Measurements from ENCODE around the gene PMS2. TPM values are rescaled to one million over a fixed set of nuclear protein-coding genes. Genes with fewer than 3 reads are reported as not detected.
"Not testable (repeated sequence)": the region's sequence is repeated elsewhere in the genome, so short reads cannot be mapped to it uniquely, and the experiment has no call there.

PMS2 gene
- total and polyA plus RNA-seq, 2 donors (not counting 1 experiment from before 2014, with no cell fraction given) = 8.1 to 20.3 TPM

DNA sequence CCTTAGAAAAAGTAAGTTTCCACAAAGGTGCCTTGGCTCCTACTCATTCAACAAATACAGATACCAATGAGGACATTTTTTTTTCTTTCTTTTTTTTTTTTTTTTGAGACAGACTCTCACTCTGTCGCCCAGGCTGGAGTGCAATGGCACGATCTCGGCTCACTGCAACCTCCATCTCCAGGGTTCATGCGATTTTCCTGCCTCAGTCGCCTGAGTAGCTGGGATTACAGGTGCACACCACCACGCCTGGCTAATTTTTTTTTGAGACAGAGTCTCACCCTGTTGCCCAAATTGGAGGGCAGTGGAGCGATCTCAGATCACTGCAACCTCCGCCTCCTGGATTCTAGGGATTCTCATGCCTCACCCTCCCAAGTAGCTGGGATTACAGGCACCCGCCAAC, 42.3 kb upstream of the PMS2 start:
- CTCF ChIA-PET; H3K27ac Mint-ChIP-seq; H3K4me1 Mint-ChIP-seq; H2AFZ ChIP-seq (ENCODE audit: insufficient read depth, low read depth, low read length, poor library complexity, severe bottlenecking); H3K9me3 Mint-ChIP-seq (ENCODE audit: insufficient read depth); H3K4me2 ChIP-seq (replicated peaks; ENCODE audit: low read depth, low read length, poor library complexity, severe bottlenecking); DNase-seq; H3K27me3 Mint-ChIP-seq; H3K9me3 ChIP-seq (ENCODE audit: control extremely low read depth in 1 of 3, control insufficient read depth in 2 of 3, insufficient read depth in 1 of 3, low read length in 2 of 3); H3K4me3 ChIP-seq (ENCODE audit: control extremely low read depth in 1 of 5, extremely low read depth in 1 of 5, insufficient read depth in 1 of 5, low read depth in 2 of 5, low read length in 4 of 5); H3K4me3 Mint-ChIP-seq; intact Hi-C loops (cut with micrococcal nuclease); H3K9ac ChIP-seq (ENCODE audit: low read length); H3K4me1 ChIP-seq (ENCODE audit: control insufficient read depth in 2 of 2, insufficient read depth in 2 of 2, low read length in 2 of 2); ATAC-seq (ENCODE audit: low read depth); POLR2A ChIA-PET; H3K27me3 ChIP-seq (replicated peaks in 1 of 4; ENCODE audit: control extremely low read depth in 1 of 4, control insufficient read depth in 3 of 4, insufficient read depth in 4 of 4, low read length in 3 of 4); H3K27ac ChIP-seq (ENCODE audit: low read length in 2 of 2): not testable (repeated sequence)
- H3K79me2 ChIP-seq (ENCODE audit: control insufficient read depth, insufficient read depth, low read length) = peaks cover 32% of the 10 kb centered on the region
- H4K20me1 ChIP-seq (ENCODE audit: control insufficient read depth, insufficient read depth, low read length, poor library complexity, severe bottlenecking) = peaks cover 18% of the 10 kb centered on the region
- 98% methylated on average over 6 of the region's 9 CpGs for WGBS (ENCODE audit: insufficient coverage)
- peaks cover 10 to 43% of the 10 kb centered on the region in 2 experiments for H3K36me3 ChIP-seq (replicated peaks in 1 of 2; ENCODE audit: control extremely low read depth in 1 of 2, control insufficient read depth in 1 of 2, extremely low read depth in 1 of 2, insufficient read depth in 2 of 2, low read length in 1 of 2)

DNA sequence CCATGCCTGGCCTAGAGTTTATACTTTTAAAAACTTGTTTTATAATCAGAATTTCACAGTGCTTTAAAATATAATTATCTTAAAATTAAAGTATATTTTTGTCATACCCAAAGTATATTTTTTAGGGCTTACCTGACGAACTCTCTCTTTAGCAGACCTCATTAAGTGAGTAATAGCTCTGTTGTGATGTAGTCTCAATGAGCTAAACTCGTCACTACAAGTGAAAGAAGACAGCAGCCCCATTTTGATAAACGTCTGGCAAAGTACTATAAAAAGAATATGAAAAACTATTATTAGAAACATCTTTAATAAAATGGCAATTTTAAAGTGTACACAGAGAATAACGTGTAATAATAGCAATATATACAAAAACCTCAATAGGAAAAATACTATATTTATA, 40.9 kb upstream of the PMS2 start:
- Histone ChIP-seq H3K9me3 (ENCODE audit: control extremely low read depth in 1 of 3, control insufficient read depth in 2 of 3, insufficient read depth in 1 of 3, low read length in 2 of 3) (no peaks in the 10 kb centered on the region), H3K9ac (ENCODE audit: low read length) (no peak overlapping the region), H3K36me3 (replicated peaks in 1 of 2; ENCODE audit: control extremely low read depth in 1 of 2, control insufficient read depth in 1 of 2, extremely low read depth in 1 of 2, insufficient read depth in 2 of 2, low read length in 1 of 2) (peaks cover 13 to 49% of the 10 kb centered on the region in 2 experiments), H3K4me3 (ENCODE audit: control extremely low read depth in 1 of 5, extremely low read depth in 1 of 5, insufficient read depth in 1 of 5, low read depth in 2 of 5, low read length in 4 of 5) (no peak overlapping the region), H3K4me2 (replicated peaks; ENCODE audit: low read depth, low read length, poor library complexity, severe bottlenecking) (no peak overlapping the region), H3K4me1 (ENCODE audit: control insufficient read depth in 2 of 2, insufficient read depth in 2 of 2, low read length in 2 of 2) (no peaks in the 10 kb centered on the region), H4K20me1 (ENCODE audit: control insufficient read depth, insufficient read depth, low read length, poor library complexity, severe bottlenecking) (peaks cover 4% of the 10 kb centered on the region), H3K27ac (ENCODE audit: low read length in 2 of 2) (no peak overlapping the region), H3K79me2 (ENCODE audit: control insufficient read depth, insufficient read depth, low read length) (peaks cover 18% of the 10 kb centered on the region), H2AFZ (ENCODE audit: insufficient read depth, low read depth, low read length, poor library complexity, severe bottlenecking) (no peak overlapping the region), H3K27me3 (replicated peaks in 1 of 4; ENCODE audit: control extremely low read depth in 1 of 4, control insufficient read depth in 3 of 4, insufficient read depth in 4 of 4, low read length in 3 of 4) (no peaks in the 10 kb centered on the region)
- ATAC-seq (ENCODE audit: low read depth) = no peak
- Mint-ChIP-seq H3K4me1 (no peaks in the 10 kb centered on the region), H3K27me3 (no peaks in the 10 kb centered on the region), H3K4me3 (no peak overlapping the region), H3K9me3 (ENCODE audit: insufficient read depth) (no peaks in the 10 kb centered on the region), H3K27ac (no peak overlapping the region)
- DNase-seq = no peak
- intact Hi-C loops (cut with micrococcal nuclease) = no loop called here
- POLR2A ChIA-PET = no interaction called here
- CTCF ChIA-PET = no interaction called here
- WGBS (ENCODE audit: insufficient coverage) = no CpG with 5 or more reads among the region's 4 CpGs
- TF ChIP-seq, protein P1, sequence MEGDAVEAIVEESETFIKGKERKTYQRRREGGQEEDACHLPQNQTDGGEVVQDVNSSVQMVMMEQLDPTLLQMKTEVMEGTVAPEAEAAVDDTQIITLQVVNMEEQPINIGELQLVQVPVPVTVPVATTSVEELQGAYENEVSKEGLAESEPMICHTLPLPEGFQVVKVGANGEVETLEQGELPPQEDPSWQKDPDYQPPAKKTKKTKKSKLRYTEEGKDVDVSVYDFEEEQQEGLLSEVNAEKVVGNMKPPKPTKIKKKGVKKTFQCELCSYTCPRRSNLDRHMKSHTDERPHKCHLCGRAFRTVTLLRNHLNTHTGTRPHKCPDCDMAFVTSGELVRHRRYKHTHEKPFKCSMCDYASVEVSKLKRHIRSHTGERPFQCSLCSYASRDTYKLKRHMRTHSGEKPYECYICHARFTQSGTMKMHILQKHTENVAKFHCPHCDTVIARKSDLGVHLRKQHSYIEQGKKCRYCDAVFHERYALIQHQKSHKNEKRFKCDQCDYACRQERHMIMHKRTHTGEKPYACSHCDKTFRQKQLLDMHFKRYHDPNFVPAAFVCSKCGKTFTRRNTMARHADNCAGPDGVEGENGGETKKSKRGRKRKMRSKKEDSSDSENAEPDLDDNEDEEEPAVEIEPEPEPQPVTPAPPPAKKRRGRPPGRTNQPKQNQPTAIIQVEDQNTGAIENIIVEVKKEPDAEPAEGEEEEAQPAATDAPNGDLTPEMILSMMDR (IDR thresholded peaks at IDR 0.05) = no peak
- no peak for TF ChIP-seq EZH2 (IDR thresholded peaks at IDR 0.05; ENCODE audit: borderline replicate concordance, insufficient read depth, low read depth, low read length, poor library complexity, severe bottlenecking)

Data from B cell (primary cell).